GM21360 (cell line): ENCODE measurements around the gene PLS1.

Source experiments
- ATAC-seq: cut with Tn5 transposase; IDR thresholded peaks from one replicate; pipeline ENCODE4 v1.9.1; 2021; ENCODE audit warnings: mild to moderate bottlenecking, moderate library complexity; ENCODE audit not compliant: unreplicated experiment

Gene PLS1

GRCh38 chr3:142754494-142754893 is 158.3 kb downstream of the PLS1 start:
- no peak for ATAC-seq
